GM12892 (cell line): Measurements from ENCODE around the gene CD300LF.
A peak's percentile ranks its signal among the peaks of the same experiment; 100 is the strongest.

Experiments
- DNase-seq: peaks from one replicate; pipeline ENCODE4 v3.0.0; 2011; ENCODE audit not compliant: insufficient read length
- FAIRE-seq: peaks from 2 replicates; lab custom pipeline; 2011; peaks lifted over from hg19 to GRCh38; lab: Jason Lieb, UNC
- POLR2A ChIP-seq: IDR thresholded peaks from 2 replicates; pipeline ENCODE4 v1.6.1; 2011; ENCODE audit warnings: low read depth, low read length, control low read depth
- POLR2AphosphoS5 ChIP-seq: IDR thresholded peaks from 2 replicates; pipeline ENCODE4 v1.6.1; 2011; ENCODE audit warnings: low read depth, low read length, control low read depth
- TAF1 ChIP-seq: IDR thresholded peaks from 2 replicates; pipeline ENCODE4 v1.6.1; 2011; ENCODE audit warnings: low read depth, mild to moderate bottlenecking, control low read depth, low read length, borderline replicate concordance

CD300LF gene

DNA sequence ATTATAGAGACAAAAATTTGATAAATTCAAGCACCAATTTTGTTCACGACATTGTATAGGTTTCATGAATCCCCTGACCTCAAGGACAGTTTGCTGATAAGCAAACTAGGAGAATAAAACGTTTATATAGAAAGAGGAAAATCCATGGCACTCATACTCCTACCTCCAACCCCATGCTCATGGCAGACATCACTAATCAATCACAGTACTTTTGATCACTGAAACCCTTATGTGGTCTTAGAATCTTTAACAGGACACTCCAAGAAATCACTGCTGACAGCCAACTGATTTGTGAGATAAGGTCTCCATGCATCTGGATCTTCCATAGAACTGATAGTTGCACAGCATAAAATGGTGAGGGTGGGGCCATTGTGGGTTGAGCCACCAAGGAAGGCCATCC, 31.0 kb upstream of the CD300LF start:
- DNase-seq (no peak), FAIRE-seq (no peak)
- TF ChIP-seq POLR2AphosphoS5 (no peak), TAF1 (no peak), POLR2A (no peak)

DNA sequence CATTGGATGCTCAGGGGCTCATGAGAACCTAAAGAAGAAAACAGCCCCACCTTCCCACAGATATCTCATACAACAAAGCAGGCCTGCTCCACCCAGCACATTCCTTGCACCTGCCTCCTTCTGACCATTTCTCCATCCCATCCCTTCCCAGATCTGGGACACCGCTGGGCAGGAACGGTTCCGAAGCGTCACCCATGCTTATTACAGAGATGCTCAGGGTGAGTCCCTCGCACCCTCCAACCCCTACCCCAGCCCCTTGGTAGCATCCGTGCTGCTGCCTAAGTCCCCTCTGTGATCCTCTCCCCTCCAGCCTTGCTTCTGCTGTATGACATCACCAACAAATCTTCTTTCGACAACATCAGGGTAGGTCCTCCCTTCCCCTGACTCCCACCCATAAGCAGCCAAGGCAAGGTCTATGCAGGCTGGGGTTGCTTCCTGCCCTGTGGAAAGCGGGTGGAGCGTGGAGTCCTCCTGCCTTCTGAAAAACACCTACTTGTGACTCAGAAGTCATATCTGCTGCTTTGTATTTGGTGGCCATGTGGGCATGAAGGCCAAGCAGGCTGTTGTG, 30.3 kb upstream of the CD300LF start:
- DNase-seq (no peak), FAIRE-seq (no peak)
- no peak for TF ChIP-seq POLR2A
- TF ChIP-seq TAF1, result no peak
- TF ChIP-seq POLR2AphosphoS5, result no peak

DNA sequence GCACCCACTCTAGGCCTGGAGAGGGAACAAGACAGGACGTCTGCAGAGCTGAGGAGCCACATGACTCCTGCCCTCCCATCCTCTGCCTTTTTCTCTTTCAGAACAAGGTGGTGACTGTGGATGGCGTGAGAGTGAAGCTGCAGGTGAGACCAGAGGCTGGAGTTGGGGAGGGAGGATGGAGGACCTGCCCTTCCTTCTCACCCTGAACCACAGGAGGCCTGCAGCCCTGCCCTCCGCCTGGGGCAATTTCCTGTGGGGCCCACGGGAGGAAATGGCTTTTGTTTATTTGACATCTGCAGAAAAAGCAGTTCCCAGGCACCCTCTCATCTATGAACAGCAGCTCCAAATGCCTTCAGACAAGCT, 29.4 kb upstream of the CD300LF start:
- DNase-seq (peak; percentile 60), FAIRE-seq (peak; percentile 87)
- 0 out of 2 replicates have a peak, but pooled peaks have one; percentile 16 for TF ChIP-seq POLR2A
- no peak for TF ChIP-seq TAF1

DNA sequence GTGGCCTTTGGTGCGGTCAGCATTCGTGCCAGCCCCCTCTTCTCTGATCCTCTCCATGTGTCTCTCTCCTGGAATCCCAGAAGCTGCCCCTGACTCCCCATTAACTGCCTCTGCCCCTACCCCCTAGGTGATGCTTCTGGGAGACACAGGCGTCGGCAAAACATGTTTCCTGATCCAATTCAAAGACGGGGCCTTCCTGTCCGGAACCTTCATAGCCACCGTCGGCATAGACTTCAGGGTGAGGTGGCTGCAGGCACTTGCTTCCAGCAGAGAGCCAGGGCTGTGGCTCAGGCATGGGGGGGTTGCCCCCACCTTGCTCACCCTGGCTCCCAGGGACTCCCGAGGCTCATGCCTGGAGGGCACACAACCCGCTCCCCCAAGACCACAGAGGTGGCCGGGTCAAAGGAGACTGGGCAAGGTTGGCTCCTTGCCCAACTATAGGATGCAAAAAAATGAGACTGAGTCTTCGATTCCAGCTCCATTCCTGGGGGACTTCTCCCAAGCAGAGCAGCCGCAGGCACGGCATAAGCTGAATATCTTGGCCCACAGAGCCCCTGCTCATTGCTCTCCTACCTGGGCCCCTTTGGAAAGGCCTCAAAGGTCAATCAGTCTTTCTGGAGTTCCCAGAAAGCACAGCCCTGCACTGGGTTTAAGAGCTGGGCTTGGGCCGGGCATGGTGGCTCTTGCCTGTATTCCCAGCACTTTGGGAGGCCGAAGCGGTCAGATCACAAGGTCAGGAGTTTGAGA, 28.1 kb upstream of the CD300LF start:
- DNase-seq (no peak), FAIRE-seq (no peak)
- TF ChIP-seq POLR2AphosphoS5 (no peak), TAF1 (no peak), POLR2A (no peak)

DNA sequence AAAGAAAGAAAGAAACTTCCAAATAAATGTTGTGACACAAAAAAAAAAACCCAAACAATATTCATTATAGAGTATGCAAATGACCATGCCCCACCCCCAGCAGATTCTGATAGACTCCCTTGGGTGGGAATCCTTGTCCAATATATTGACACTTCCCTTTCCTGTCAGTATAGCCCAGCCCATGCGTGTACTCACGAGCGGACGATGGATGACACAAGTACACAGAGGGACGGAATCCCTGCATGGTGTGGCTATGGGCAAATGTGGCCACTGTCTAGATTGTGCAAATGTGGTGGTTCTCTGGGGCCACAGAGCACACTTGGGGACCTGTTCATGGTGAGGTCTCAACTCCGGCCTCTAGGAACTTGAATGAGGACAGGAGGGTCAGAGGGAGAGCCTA, 27.4 kb upstream of the CD300LF start:
- no peak for FAIRE-seq
- no peak for TF ChIP-seq TAF1
- no peak for TF ChIP-seq POLR2A
- DNase-seq, result no peak

DNA sequence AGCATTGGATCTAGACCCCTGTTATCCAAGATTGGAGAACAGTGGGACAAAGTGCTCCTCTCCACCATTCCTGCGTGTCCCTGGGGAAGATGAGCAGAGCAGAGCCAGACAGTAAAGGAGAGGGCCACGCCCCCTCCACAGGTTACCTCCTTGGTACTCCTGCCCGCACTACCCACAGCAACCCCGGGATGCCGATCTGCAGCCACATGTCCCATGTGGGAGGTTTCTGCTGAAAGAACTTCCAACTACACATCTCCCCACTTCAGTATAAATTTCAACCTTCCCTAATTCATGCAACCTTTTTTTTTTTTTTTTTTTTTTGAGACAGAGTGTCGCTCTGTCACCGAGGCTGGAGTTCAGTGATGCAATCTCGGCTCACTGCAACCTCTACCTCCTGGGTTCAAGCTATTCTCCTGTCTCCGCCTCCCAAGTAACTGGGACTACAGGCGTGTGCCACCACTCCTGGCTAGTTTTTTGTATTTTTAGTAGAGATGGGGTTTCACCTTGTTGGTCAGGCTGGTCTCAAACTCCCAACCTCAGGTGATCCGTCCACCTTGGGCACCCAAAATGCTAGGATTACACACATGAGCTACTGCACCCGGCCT, 26.6 kb upstream of the CD300LF start:
- TF ChIP-seq POLR2AphosphoS5, result no peak
- no peak for TF ChIP-seq POLR2A
- no peak for TF ChIP-seq TAF1
- DNase-seq (no peak), FAIRE-seq (no peak)

DNA sequence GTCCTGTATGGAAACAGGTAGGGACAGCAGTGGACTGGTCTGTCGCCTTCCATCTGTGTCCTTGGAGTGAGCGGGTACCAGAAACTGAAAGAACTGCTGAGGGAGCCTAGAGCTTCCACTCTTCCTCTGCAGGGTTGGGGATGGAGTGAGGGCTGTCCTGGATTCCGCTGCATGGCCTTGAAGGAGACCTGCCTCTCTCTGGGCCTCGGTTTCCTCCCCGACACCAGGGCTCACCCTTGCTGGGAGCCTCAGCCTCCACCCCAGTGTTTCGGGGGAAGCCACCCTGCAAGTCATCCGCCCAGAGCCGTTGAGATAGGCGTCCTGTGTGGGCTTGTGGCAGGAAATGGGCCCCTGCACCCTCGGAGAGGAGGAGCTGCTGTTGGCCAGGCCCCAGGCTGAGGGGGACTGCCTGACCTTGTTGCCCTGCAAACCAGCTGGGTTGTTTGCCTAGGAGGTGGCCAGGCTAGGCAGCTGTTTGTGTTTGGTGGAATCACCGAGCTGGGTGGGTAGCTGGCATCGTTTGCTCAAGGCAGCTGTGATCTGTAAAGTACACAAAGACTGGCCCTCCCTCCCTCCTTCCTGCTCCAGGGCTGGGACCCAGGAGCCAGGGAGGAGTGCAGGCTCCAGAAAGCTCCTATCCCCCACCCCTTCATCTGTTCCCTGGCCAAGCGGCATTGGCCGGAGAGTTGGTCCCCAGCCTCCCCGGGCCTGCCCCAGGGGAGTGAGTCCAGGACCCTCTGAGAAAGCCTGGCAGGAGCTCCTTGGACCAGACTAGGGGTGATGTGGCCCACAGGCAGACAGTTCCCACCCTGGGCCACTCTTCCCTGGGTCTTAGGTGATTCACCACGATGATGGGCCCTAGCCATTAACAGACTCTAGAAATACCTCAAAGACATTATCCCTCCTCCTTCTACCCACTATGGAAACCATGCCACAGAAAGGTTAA, 25.6 kb upstream of the CD300LF start:
- FAIRE-seq (peak; percentile 82), DNase-seq (peak; percentile 87)
- TF ChIP-seq POLR2AphosphoS5 (peak; percentile 59; the same call in 1 of the 2 replicates), TAF1 (no peak), POLR2A (no peak; the same call in 1 of the 2 replicates)

DNA sequence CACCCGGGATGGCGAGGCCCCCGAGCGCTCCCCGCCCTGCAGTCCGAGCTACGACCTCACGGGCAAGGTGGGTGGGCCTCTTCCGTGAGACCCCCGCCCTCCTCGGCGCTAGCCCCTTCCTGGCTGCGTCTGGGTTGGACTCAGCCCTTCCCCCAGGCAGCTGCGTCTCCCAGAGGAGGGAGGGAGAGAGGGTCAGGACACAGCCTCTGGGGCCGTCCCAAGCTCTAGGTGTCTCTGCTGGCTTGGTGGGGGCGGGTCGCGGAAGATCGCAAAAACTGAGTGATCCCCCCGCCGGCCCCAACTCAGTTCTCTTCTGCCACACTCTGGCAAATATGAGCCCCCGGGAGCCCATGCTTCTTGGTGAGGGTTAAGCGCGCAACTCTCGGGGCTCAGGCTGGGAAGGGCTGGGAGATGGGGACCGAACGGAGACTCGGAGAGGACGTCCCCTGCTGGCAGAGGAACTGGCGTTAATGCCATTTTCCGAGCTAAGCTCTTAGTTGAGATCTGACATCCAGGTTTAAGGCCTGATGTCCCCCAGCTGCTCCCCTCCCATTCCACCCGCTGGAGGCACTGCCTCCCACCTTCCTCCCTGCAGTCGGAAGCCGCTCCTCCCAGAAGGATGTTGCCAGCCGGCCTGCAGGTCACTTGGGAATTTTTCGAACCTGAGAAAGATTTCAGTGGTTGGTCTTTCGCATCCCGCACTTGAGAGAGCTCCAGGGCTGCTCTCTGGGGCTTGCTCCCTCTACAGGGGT, 24.8 kb upstream of the CD300LF start:
- FAIRE-seq (peak; percentile 38), DNase-seq (no peak)
- TF ChIP-seq POLR2A, result no peak
- TF ChIP-seq POLR2AphosphoS5, result no peak
- TF ChIP-seq TAF1, result no peak

DNA sequence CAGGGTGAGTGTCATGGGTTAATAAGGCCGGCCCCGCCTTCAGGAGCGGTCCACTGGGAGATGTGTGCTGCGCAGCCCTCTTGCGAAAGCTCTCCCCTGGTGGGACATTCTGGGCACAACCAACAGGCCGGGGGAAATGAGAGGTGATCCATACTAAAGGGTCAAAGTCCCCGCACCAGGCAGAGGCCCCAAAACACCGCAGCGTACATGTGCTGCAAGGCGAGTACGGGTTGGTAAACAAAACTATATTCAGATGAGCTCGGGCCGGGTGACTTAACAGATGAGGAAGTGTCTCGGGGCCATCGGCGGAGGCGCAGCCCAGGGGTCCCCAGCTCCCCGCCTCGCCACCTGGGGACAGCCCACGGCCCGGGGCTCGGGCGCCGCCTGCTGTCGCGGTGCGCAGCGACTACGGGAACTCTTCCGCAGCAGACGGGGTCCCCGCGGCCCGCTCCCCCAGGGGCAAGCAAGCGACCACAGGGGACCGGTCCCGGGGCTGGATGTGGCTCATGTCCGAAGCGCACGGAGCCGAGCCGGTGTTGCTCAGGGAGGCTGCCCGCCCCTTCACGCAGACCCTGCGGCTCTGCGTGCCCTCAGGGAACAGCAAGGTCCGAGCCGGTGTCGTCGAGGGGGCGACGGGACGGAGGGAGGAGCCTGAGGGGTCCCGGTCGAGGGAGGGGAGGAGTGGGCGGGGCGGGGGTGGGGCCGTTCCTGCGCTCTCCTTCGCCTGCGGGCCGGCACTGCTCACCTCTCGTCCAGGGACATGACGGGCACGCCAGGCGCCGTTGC, 24.0 kb upstream of the CD300LF start, which contains the start of gene RAB37:
Gene RAB37, plus strand, starts transcription at position 744 of the 786 bp plus-strand sequence. Its CDS starts 17 bp downstream, at position 761.
- FAIRE-seq (peak; percentile 69), DNase-seq (peak; percentile 53)
- TF ChIP-seq POLR2AphosphoS5, result no peak
- TF ChIP-seq POLR2A, result no peak
- TF ChIP-seq TAF1, result no peak

DNA sequence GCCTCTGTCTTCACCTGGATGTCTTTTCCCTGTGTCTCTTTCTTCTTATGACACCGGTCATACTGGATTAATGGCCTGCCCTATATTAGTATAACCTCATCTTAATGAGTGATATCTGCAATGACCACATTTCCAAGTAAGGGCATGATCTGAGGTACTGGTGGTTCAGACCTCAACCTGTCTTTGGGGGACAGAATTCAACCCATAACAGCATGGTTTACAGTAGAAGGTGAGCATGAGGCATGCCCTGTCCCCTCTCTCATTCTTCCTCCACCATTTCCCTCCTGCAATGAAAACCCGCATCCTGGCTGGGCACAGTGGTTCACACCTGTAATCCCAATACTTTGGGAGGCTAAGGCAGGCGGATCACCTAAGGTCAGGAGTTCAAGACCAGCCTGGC, 21.5 kb upstream of the CD300LF start:
- DNase-seq, result no peak
- FAIRE-seq, result no peak
- no peak for TF ChIP-seq POLR2AphosphoS5
- no peak for TF ChIP-seq TAF1
- TF ChIP-seq POLR2A, result no peak
